PFSK-1 (cell line): ENCODE results near the gene ARHGEF11.

ENCODE experiments used
- FOXP2 ChIP-seq: optimal IDR thresholded peaks from 2 replicates; pipeline ENCODE3; 2011; ENCODE audit warnings: borderline replicate concordance, control low read depth, inconsistent platforms; ENCODE audit not compliant: insufficient read depth; ENCODE audit errors: extremely low read length, extremely low read depth
- POLR2AphosphoS5 ChIP-seq: IDR thresholded peaks from 2 replicates; pipeline ENCODE4 v1.6.1; 2012; ENCODE audit warnings: low read depth, mild to moderate bottlenecking, control low read depth, low read length, moderate library complexity
- REST ChIP-seq, 2 experiments: IDR thresholded peaks; 2 replicates each; pipeline versions ENCODE4 v1.6.1 to v1.8.0; 2011 to 2012; ENCODE audit warnings: low read depth in 2 of 2, low read length in 2 of 2, control low read depth in 1 of 2, inconsistent platforms in 1 of 2, mild to moderate bottlenecking in 1 of 2, moderate library complexity in 1 of 2; ENCODE audit not compliant: insufficient read depth in 1 of 2
- SIN3A ChIP-seq: IDR thresholded peaks from 2 replicates; pipeline ENCODE4 v1.6.1; 2012; ENCODE audit warnings: mild to moderate bottlenecking, low read length, moderate library complexity, borderline replicate concordance; ENCODE audit not compliant: insufficient read depth
- TAF1 ChIP-seq: IDR thresholded peaks from 2 replicates; pipeline ENCODE4 v1.6.1; 2012; ENCODE audit warnings: low read length, control low read depth, borderline replicate concordance; ENCODE audit not compliant: insufficient read depth

Gene ARHGEF11

DNA sequence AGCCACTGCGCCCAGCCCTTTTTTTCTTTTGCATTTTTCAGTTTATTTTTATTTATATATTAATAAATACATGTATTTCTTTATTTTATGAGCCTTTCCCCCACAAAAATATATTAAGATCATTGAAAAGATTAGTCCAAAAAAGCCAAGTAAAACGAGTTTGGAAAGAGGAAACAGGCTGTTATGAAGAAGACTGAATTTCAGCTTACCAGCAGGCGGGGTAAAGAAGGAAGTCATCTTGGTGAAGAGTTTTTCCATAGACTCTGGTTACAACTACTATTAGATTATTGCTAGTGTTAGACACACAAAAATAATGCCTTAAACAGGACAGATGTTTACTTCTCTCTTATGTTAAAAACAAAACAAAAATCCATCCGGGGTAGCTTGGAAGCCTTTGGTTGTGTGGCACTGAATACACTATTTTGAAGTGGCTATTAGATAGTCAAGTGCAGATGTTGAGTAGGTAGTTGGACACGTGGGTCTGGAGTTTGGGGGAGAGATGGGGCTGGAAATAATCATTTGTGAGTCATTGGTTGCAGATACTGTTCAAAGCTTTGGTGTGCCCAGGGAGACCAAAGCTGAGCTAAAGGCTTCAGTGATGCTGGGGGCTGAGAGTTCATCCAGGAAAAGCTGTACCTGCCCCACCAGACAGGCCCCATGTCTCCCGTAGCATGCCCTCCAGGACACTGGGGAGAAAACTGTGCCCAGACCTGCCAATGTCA, 133.8 kb downstream of the ARHGEF11 start:
- no peak for TF ChIP-seq TAF1
- TF ChIP-seq SIN3A: no peak
- TF ChIP-seq FOXP2: no peak
- no peak for TF ChIP-seq REST (IDR thresholded peaks at IDR 0.05; ENCODE audit: insufficient read depth in 1 of 2, low read depth in 2 of 2, low read length in 2 of 2)
- no peak for TF ChIP-seq POLR2AphosphoS5

DNA sequence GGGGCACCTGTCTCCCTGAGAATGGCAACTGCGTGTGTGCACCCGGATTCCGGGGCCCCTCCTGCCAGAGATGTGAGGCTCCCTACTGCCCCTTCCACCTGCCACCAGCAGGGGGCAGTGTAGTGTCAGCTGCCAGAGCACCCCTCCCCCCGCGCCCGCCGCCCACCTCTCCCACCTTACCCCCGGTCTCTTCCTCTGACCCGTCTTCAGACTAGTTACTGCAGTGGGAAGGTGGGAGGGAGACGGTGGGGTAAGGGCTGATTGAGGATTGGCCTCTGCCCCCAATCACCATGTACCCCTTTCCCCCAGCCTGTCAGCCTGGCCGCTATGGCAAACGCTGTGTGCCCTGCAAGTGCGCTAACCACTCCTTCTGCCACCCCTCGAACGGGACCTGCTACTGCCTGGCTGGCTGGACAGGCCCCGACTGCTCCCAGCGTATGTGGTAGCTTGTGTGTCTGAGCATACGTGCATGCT, 135.2 kb downstream of the ARHGEF11 start:
- no peak for TF ChIP-seq POLR2AphosphoS5
- no peak for TF ChIP-seq REST (IDR thresholded peaks at IDR 0.05; ENCODE audit: insufficient read depth in 1 of 2, low read depth in 2 of 2, low read length in 2 of 2)
- TF ChIP-seq TAF1: no peak
- no peak for TF ChIP-seq SIN3A
- TF ChIP-seq FOXP2: peak; percentile 40

DNA sequence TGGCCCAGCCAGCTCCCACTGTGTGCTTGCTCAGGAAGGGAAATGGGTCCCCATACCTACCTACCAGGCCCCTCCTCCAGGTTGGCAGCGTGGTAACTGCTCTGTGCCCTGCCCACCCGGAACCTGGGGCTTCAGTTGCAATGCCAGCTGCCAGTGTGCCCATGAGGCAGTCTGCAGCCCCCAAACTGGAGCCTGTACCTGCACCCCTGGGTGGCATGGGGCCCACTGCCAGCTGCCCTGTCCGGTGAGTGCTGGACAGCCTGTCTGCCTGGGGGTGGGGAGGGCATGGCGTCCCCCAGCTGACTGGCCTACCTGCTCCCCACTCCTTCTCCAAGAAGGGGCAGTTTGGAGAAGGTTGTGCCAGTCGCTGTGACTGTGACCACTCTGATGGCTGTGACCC, 135.9 kb downstream of the ARHGEF11 start:
- TF ChIP-seq SIN3A: no peak
- TF ChIP-seq TAF1: no peak
- no peak for TF ChIP-seq FOXP2
- TF ChIP-seq POLR2AphosphoS5: no peak
- TF ChIP-seq REST (IDR thresholded peaks at IDR 0.05; ENCODE audit: insufficient read depth in 1 of 2, low read depth in 2 of 2, low read length in 2 of 2): no peak

DNA sequence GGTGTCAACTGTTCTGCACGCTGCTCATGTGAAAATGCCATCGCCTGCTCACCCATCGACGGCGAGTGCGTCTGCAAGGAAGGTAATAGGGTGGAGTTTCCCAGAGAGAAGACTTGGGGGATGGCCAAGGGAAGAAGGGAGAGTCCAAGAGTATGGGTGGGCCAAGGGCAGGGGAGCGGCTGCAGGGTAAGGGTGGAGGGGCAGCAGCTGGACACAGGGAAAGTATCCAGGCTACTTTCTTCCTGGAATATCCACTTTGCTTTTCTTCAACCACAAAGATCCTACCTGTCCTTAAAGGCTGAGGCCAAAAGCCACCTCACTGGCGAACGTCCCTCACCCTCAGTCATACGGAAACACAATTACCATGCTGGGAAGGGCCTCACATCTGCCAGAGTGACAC, 136.6 kb downstream of the ARHGEF11 start:
- TF ChIP-seq POLR2AphosphoS5 (no peak), REST (IDR thresholded peaks at IDR 0.05; ENCODE audit: insufficient read depth in 1 of 2, low read depth in 2 of 2, low read length in 2 of 2) (no peak), TAF1 (no peak), SIN3A (no peak), FOXP2 (no peak)
